Cardiac muscle cell (in vitro differentiated cells and primary cell): ENCODE data around the gene GRM3. TPM values are rescaled to one million over a fixed set of nuclear protein-coding genes. Genes with fewer than 3 reads are reported as not detected.
"Not testable (repeated sequence)": the region's sequence is repeated elsewhere in the genome, so short reads cannot be mapped to it uniquely, and the experiment has no call there.

Experiments used
- DNase-seq, 2 donors: peaks; one replicate each; pipeline versions ENCODE4 v3.0.0 to v3.0.0-alpha.2; 2010 to 2017; ENCODE audit warnings: low read depth in 1 of 2, low spot score in 1 of 2
- H3K27ac ChIP-seq: fragments of 200-600 bp; sonication (generic); 2 replicates; pipeline ENCODE4 v1.5.1; 2016
- H3K27me3 ChIP-seq: fragments of 200-600 bp; sonication (generic); 2 replicates; pipeline ENCODE4 v1.6.0; 2016; ENCODE audit warnings: control low read depth
- H3K36me3 ChIP-seq: fragments of 200-600 bp; sonication (generic); 2 replicates; pipeline ENCODE4 v1.5.1; 2016; ENCODE audit warnings: control low read depth
- H3K4me1 ChIP-seq: fragments of 200-600 bp; sonication (generic); 2 replicates; pipeline ENCODE4 v1.8.1; 2017; ENCODE audit warnings: low read depth, mild to moderate bottlenecking, mixed run types
- H3K4me3 ChIP-seq: fragments of 200-600 bp; sonication (generic); 2 replicates; pipeline ENCODE4 v1.5.1; 2016; ENCODE audit warnings: mild to moderate bottlenecking
- H3K9me3 ChIP-seq: fragments of 200-600 bp; sonication (generic); 2 replicates; pipeline ENCODE4 v1.5.1; 2017; ENCODE audit warnings: low read depth, mild to moderate bottlenecking, control low read depth
- CTCF ChIP-seq: IDR thresholded peaks from 2 replicates; pipeline ENCODE4 v1.5.1; 2012; ENCODE audit warnings: low read depth, mild to moderate bottlenecking, low read length
- polyA plus RNA-seq: library from polyadenylated mRNA; unstranded; fragments of >200 nt; fragmentation: Nextera tagmentation; extraction: Ambion mirVana; gene quantifications from 2 replicates; pipeline ENCODE4 v1.2.1, GENCODE V29; 2016
- total RNA-seq: library from RNA; depleted of rRNA; stranded (reverse); fragments of >200 nt; gene quantifications from 2 replicates; pipeline ENCODE4 v1.2.3, GENCODE V29; 2016

The GRM3 gene
- total RNA-seq (not detected in 2 replicates), polyA plus RNA-seq (0.75 and 0.78 TPM in 2 replicates)

GRCh38 chr7:86643561-86644281 is at the start of gene GRM3:
Gene GRM3 (plus strand): TSS chr7:86643909. CDS start chr7:86765146, 121,237 bp downstream.
- Histone ChIP-seq H3K27me3 (peaks cover 22% of the 10 kb centered on the region), H3K36me3 (no peaks in the 10 kb centered on the region), H3K4me1 (peaks cover 12% of the 10 kb centered on the region), H3K4me3 (peak within 1 kb of the TSS; percentile 30), H3K9me3 (no peaks in the 10 kb centered on the region), H3K27ac (no peak within 1 kb of the TSS)
- DNase-seq = peak; percentile 22 to 88
- TF ChIP-seq CTCF = no peak

GRCh38 chr7:86598311-86598710 is 45.4 kb upstream of the GRM3 start:
- Histone ChIP-seq H3K27me3 (no peaks in the 10 kb centered on the region), H3K4me3 (no peak overlapping the region), H3K4me1 (no peaks in the 10 kb centered on the region), H3K9me3 (no peaks in the 10 kb centered on the region), H3K27ac (no peak overlapping the region), H3K36me3 (no peaks in the 10 kb centered on the region)
- peak in 1 of 2 donors; percentile 27 for DNase-seq
- TF ChIP-seq CTCF = no peak

GRCh38 chr7:86598721-86599120 is 45.0 kb upstream of the GRM3 start:
- Histone ChIP-seq H3K27me3 (no peaks in the 10 kb centered on the region), H3K4me3 (no peak overlapping the region), H3K9me3 (no peaks in the 10 kb centered on the region), H3K27ac (no peak overlapping the region), H3K36me3 (no peaks in the 10 kb centered on the region), H3K4me1 (no peaks in the 10 kb centered on the region)
- no peak for DNase-seq
- TF ChIP-seq CTCF = no peak

- H3K4me1 ChIP-seq = no peaks in the 10 kb centered on the region
- H3K4me3 ChIP-seq = no peak overlapping the region
- no peak overlapping the region for H3K27ac ChIP-seq
- H3K27me3 ChIP-seq = no peaks in the 10 kb centered on the region
- no peaks in the 10 kb centered on the region for H3K36me3 ChIP-seq
- DNase-seq = peak in 1 of 2 donors; percentile 22
- H3K9me3 ChIP-seq = no peaks in the 10 kb centered on the region
- no peak for TF ChIP-seq CTCF
Observed at GRCh38 chr7:86600506-86601290, 43.0 kb upstream of the GRM3 start.

- not testable (repeated sequence) for DNase-seq, H3K27me3 ChIP-seq, H3K4me3 ChIP-seq, H3K4me1 ChIP-seq, H3K9me3 ChIP-seq, H3K36me3 ChIP-seq, H3K27ac ChIP-seq
Observed at GRCh38 chr7:86615711-86616110, 28.0 kb upstream of the GRM3 start.
